Natural killer cell (primary cell): ENCODE results near the gene SLC12A8. TPM values are rescaled to one million over a fixed set of nuclear protein-coding genes. Genes with fewer than 3 reads are reported as not detected.

ENCODE experiments used
- ATAC-seq, 3 donors: fragments of 150-1000 bp in 2 of 3; fragments of 200-7000 bp in 1 of 3; cut with Tn5 transposase; 1 replicate in 1 of 3; 2 replicates in 2 of 3; pipeline ENCODE4 v1.10.0; 2021; ENCODE audit warnings: mild to moderate bottlenecking in 2 of 3, moderate library complexity in 2 of 3
- DNase-seq, 2 donors: peaks; one replicate each; pipeline versions ENCODE4 v3.0.0 to v3.0.0-alpha.2; 2013 to 2021; ENCODE audit warnings: mixed read lengths in 1 of 2
- H3K27ac ChIP-seq: one replicate; pipeline ENCODE4 v1.5.1; 2013; ENCODE audit warnings: mild to moderate bottlenecking, low read length
- H3K27me3 ChIP-seq: one replicate; pipeline ENCODE4 v1.6.1; 2013; ENCODE audit warnings: low read length; ENCODE audit not compliant: control insufficient read depth, insufficient read depth
- H3K36me3 ChIP-seq: one replicate; pipeline ENCODE4 v1.6.1; 2013; ENCODE audit warnings: low read length; ENCODE audit not compliant: control insufficient read depth, insufficient read depth
- H3K4me1 ChIP-seq: one replicate; pipeline ENCODE4 v1.6.1; 2013; ENCODE audit warnings: low read length; ENCODE audit not compliant: control insufficient read depth, insufficient read depth
- H3K4me3 ChIP-seq: one replicate; pipeline ENCODE4 v1.5.1; 2013; ENCODE audit warnings: low read length
- H3K9me3 ChIP-seq: one replicate; pipeline ENCODE4 v1.6.1; 2013; ENCODE audit warnings: low read length; ENCODE audit not compliant: control insufficient read depth, insufficient read depth
- H3K27ac Mint-ChIP-seq, 2 donors: one replicate each; pipeline ENCODE4 v1.8.0; 2022; ENCODE audit warnings: mild to moderate bottlenecking in 2 of 2, mixed read lengths in 2 of 2, moderate library complexity in 1 of 2
- H3K27me3 Mint-ChIP-seq, 2 donors: one replicate each; pipeline ENCODE4 v1.8.0; 2022; ENCODE audit warnings: low read depth in 2 of 2, mixed read lengths in 2 of 2
- H3K36me3 Mint-ChIP-seq: one replicate; pipeline ENCODE4 v1.8.0; 2022; ENCODE audit warnings: mixed read lengths
- H3K4me1 Mint-ChIP-seq, 2 donors: one replicate each; pipeline ENCODE4 v1.8.0; 2022; ENCODE audit warnings: mixed read lengths in 2 of 2
- H3K4me3 Mint-ChIP-seq: one replicate; pipeline ENCODE4 v1.8.0; 2022; ENCODE audit warnings: mild to moderate bottlenecking, moderate library complexity, mixed read lengths
- H3K9me3 Mint-ChIP-seq, 2 donors: one replicate each; pipeline ENCODE4 v1.8.0; 2022; ENCODE audit warnings: mixed read lengths in 2 of 2
- CTCF ChIP-seq: fragments of 200-600 bp; IDR thresholded peaks from one replicate; pipeline ENCODE4 v1.8.0; 2022; ENCODE audit warnings: antibody characterized with exemption
- WGBS: methylation state at CpG from one replicate; pipeline ENCODE4 v1.1.7; 2013; ENCODE audit warnings: missing lambda C conversion rate; ENCODE audit not compliant: insufficient coverage; 5-methylcytosine and 5-hydroxymethylcytosine counted together
- intact Hi-C: fragments of 100-400 bp; cut with micrococcal nuclease; formaldehyde crosslinking; loops from one replicate; pipeline ENCODE4 v1.14.2; 2022
- total RNA-seq, 4 donors: library from RNA; stranded (reverse); fragments of 120-200 nt in 1 of 4; gene quantifications; one replicate each; pipeline versions ENCODE4 v1.2.3 to v1.2.4, GENCODE V29; 2013 to 2022

Gene SLC12A8
- total RNA-seq, 3 donors from 2014 or later (not counting 1 experiment from before 2014, with no cell fraction given), result 0.25 to 1.4 (median 0.61) TPM

DNA sequence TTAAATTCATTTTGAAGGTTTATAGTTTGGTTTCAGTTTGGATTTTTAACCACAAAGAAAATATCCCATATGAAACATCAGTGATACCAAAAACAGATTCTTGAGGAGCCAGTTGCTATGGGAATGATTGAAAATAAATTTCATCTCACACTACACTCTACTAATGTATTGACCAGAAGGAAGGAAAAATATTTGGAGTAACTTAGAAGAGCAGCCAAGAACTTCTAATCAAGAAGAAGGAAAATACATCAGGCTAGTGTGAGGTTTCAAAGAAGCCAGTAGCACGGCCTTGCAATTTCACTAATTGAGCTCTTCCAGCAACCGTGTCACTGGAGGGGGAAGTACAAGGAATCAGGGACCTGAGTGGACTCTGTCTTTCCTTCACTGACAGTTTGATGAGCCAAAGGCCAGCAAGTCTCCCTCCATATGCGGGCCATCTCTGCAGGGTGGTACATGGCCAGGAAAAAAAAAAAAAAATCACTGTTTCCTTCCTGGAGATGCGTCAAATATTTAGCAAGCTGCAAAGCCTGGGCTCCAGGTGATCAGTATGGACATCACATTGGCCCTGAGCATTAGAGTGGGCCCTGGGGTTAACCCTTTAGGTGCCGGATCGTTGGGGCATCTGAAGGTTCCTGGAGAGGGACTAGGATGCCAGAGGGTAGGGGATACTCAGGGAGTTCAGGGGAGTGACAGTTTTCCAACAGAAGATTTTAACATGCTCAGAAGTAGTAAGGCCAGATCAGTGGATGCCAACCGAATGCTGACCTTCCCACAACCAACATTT, 37.1 kb downstream of the SLC12A8 start:
- ATAC-seq, result no peak
- WGBS, result 88% methylated on average over 7 of the region's 7 CpGs
- no peak for TF ChIP-seq CTCF
- Histone ChIP-seq H3K9me3 (no peaks in the 10 kb centered on the region), H3K36me3 (no peaks in the 10 kb centered on the region), H3K27me3 (no peaks in the 10 kb centered on the region), H3K27ac (no peak overlapping the region), H3K4me3 (no peak overlapping the region), H3K4me1 (no peaks in the 10 kb centered on the region)
- Mint-ChIP-seq H3K27ac (no peak overlapping the region), H3K9me3 (peaks cover 2 to 4% of the 10 kb centered on the region in 2 donors), H3K36me3 (no peaks in the 10 kb centered on the region), H3K4me1 (peaks cover 5 to 20% of the 10 kb centered on the region in 2 donors), H3K4me3 (no peak overlapping the region), H3K27me3 (peaks cover 0 to 9% of the 10 kb centered on the region in 2 donors)
- intact Hi-C loops, result no loop called here
- no peak for DNase-seq

- no peaks in the 10 kb centered on the region for H3K27me3 ChIP-seq
- no peaks in the 10 kb centered on the region for H3K9me3 ChIP-seq
- Mint-ChIP-seq H3K27ac (no peak overlapping the region), H3K9me3 (peaks cover 2 to 4% of the 10 kb centered on the region in 2 donors), H3K27me3 (peaks cover 10 to 17% of the 10 kb centered on the region in 2 donors), H3K4me1 (peaks cover 7 to 22% of the 10 kb centered on the region in 2 donors), H3K4me3 (no peak overlapping the region), H3K36me3 (no peaks in the 10 kb centered on the region)
- no peak for DNase-seq
- no peak overlapping the region for H3K27ac ChIP-seq
- TF ChIP-seq CTCF, result no peak
- intact Hi-C loops, result no loop called here
- ATAC-seq, result no peak
- no peaks in the 10 kb centered on the region for H3K4me1 ChIP-seq
- no peaks in the 10 kb centered on the region for H3K36me3 ChIP-seq
- no peak overlapping the region for H3K4me3 ChIP-seq
- no CpG with 5 or more reads among the region's 2 CpGs for WGBS
Observed at GRCh38 chr3:125172346-125172745, 40.2 kb downstream of the SLC12A8 start.

- ATAC-seq (no peak), DNase-seq (no peak)
- Histone ChIP-seq H3K4me3 (no peak overlapping the region), H3K27me3 (no peaks in the 10 kb centered on the region), H3K4me1 (peaks cover 15% of the 10 kb centered on the region), H3K36me3 (no peaks in the 10 kb centered on the region), H3K9me3 (no peaks in the 10 kb centered on the region), H3K27ac (no peak overlapping the region)
- no peak overlapping the region for H3K27ac Mint-ChIP-seq
- H3K36me3 Mint-ChIP-seq, result no peaks in the 10 kb centered on the region
- no peak for TF ChIP-seq CTCF
- peaks cover 7 to 9% of the 10 kb centered on the region in 2 donors for H3K4me1 Mint-ChIP-seq
- H3K9me3 Mint-ChIP-seq, result peaks cover 2 to 4% of the 10 kb centered on the region in 2 donors
- no peak overlapping the region for H3K4me3 Mint-ChIP-seq
- intact Hi-C loops, result no loop called here
- peaks cover 10 to 17% of the 10 kb centered on the region in 2 donors for H3K27me3 Mint-ChIP-seq
- 87% methylated on average over 4 of the region's 4 CpGs for WGBS
Observed at GRCh38 chr3:125168711-125169393, 43.7 kb downstream of the SLC12A8 start.
